ENCODE measurements around the gene CCDC15. TPM values are rescaled to one million over a fixed set of nuclear protein-coding genes. Genes with fewer than 3 reads are reported as not detected.
A peak's percentile ranks its signal among the peaks of the same experiment; 100 is the strongest.

Gene CCDC15
- total RNA-seq, 1 donor, result 9.8 TPM

- TF ChIP-seq, protein P1, sequence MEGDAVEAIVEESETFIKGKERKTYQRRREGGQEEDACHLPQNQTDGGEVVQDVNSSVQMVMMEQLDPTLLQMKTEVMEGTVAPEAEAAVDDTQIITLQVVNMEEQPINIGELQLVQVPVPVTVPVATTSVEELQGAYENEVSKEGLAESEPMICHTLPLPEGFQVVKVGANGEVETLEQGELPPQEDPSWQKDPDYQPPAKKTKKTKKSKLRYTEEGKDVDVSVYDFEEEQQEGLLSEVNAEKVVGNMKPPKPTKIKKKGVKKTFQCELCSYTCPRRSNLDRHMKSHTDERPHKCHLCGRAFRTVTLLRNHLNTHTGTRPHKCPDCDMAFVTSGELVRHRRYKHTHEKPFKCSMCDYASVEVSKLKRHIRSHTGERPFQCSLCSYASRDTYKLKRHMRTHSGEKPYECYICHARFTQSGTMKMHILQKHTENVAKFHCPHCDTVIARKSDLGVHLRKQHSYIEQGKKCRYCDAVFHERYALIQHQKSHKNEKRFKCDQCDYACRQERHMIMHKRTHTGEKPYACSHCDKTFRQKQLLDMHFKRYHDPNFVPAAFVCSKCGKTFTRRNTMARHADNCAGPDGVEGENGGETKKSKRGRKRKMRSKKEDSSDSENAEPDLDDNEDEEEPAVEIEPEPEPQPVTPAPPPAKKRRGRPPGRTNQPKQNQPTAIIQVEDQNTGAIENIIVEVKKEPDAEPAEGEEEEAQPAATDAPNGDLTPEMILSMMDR (IDR thresholded peaks at IDR 0.05; ENCODE audit: insufficient read depth, low read length), result no peak
- no peak overlapping the region for H3K4me3 ChIP-seq (ENCODE audit: low read depth, low read length)
- no peak for DNase-seq (ENCODE audit: low read depth)
Observed at GRCh38 chr11:124941703-124942102, 12.3 kb upstream of the CCDC15 start.

DNA sequence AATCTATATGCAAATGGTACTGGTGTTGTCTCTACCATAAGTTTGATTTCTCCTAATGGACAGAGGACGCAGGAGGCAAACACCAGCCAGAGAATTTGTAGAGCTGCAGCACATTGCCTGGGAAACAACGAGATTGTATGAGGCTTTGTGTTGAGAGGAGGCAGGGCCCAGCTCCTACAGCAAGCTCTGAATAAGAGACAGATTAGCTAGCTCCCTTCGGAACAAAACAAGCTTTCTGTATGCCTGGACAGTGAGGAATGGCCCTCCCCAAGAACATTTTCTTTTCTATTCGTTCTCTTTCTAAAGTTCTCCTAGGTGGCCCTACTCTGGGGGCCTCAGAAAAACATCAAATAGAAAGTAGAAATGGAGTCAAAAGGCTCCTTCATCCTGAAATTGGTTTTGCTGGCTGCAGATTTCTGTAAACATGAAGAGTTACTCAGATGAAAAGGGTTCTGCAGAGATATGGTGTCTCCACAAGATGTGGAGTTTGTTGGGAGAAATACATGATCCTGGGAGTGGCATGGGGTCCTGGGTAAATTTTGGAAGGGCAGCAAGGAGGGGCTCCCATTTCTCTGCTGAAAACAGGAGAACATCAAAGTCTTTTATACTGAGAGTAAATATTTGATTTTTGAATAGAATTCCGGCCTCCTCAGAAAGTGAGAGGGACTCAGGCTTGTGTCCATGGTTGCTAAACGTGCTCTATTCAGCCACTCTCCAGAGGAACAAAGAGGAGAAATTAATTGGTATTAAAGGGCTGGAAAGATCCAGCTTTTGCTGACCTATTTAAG, 11.3 kb upstream of the CCDC15 start:
- TF ChIP-seq, protein P1 (IDR thresholded peaks at IDR 0.05; ENCODE audit: insufficient read depth, low read length), result no peak
- H3K4me3 ChIP-seq (ENCODE audit: low read depth, low read length), result no peak overlapping the region
- DNase-seq (ENCODE audit: low read depth), result no peak

DNA sequence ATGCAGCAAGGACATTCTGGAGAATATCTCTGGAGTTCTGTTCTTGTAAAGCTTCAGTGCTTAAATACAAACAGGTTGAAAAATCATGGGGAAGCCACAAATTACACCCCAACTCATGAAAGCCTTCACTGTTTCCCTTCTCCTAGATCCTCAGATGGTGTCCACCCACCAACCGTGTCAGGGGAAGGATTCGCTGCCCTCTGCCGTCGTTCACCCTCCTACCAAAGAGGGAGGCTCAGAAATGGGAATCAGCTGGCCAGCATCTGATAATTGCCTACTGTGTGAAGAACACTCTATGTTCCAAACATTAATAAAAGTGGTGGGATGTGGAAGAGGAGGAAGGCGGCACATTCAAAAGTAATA, 10.8 kb upstream of the CCDC15 start:
- no peak overlapping the region for H3K4me3 ChIP-seq (ENCODE audit: low read depth, low read length)
- no peak for DNase-seq (ENCODE audit: low read depth)
- TF ChIP-seq, protein P1 (IDR thresholded peaks at IDR 0.05; ENCODE audit: insufficient read depth, low read length), result no peak

- no peak overlapping the region for H3K4me3 ChIP-seq (ENCODE audit: low read depth, low read length)
- no peak for DNase-seq (ENCODE audit: low read depth)
- TF ChIP-seq, protein P1 (IDR thresholded peaks at IDR 0.05; ENCODE audit: insufficient read depth, low read length), result no peak
Observed at GRCh38 chr11:124943741-124944140, 10.3 kb upstream of the CCDC15 start.

DNA sequence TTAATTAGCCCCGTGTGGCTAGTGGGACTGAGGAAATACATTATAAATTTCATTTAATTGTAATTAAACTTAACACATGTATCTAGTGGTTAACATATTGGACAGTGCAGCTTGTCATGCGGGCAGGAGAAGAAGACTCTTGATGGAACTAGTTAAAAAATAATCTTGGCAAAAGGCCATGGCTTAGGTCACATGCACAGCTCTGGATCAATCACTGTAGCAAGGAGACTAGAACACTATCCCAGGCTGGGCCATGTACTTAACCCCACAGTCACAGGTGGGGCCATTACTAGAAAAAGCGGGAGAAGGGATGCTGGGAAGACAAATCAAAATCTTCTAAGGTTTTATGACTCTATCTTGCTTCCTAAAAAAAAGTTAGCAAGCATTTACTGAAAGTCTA, 9.4 kb upstream of the CCDC15 start:
- TF ChIP-seq, protein P1 (IDR thresholded peaks at IDR 0.05; ENCODE audit: insufficient read depth, low read length), result no peak
- no peak for DNase-seq (ENCODE audit: low read depth)
- H3K4me3 ChIP-seq (ENCODE audit: low read depth, low read length), result no peak overlapping the region

DNA sequence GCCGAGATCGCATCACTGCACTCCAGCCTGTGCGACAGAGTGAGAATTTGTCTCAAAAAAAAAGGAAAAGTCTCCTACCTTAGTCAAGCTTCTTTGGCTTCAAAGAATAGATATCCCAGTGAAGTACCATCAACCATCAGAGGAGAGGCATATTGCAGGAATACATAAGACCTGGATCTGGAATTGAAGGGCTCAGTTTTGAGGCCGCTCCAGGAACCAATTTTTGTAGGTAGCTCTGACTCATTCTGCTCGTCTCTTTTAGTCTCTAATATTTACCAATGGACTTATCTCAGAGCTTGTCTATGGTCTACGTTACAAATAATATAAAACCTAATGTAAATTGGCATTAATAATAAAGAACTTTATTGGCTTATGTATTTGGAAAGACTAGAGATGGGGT, 8.2 kb upstream of the CCDC15 start:
- TF ChIP-seq, protein P1 (IDR thresholded peaks at IDR 0.05; ENCODE audit: insufficient read depth, low read length), result no peak
- no peak overlapping the region for H3K4me3 ChIP-seq (ENCODE audit: low read depth, low read length)
- DNase-seq (ENCODE audit: low read depth), result no peak

DNA sequence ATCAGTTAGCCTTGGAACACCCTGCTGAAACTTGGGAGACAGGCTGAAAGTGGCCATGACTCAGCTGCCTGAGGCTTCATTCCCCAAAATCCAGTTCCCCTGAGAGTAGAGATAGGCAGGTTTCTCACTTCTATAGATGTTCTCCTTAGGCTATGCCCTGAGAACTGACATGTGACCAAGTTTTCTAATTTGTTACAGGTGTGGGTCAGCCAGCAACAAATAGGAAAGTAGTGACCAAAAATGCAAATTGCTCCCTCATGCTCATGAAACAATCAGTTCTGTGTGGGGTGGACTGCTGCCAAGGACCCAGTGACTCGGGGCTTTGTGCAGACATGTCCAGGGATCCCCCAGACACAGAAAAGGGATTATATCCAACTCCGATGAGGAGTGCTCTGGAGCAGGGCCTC, 7.3 kb upstream of the CCDC15 start:
- no peak overlapping the region for H3K4me3 ChIP-seq (ENCODE audit: low read depth, low read length)
- DNase-seq (ENCODE audit: low read depth), result peak; percentile 77
- TF ChIP-seq, protein P1 (IDR thresholded peaks at IDR 0.05; ENCODE audit: insufficient read depth, low read length), result no peak

Data from fibroblast of the aortic adventitia (primary cell).